Measurements from ENCODE around the gene UGCG. TPM values are rescaled to one million over a fixed set of nuclear protein-coding genes. Genes with fewer than 3 reads are reported as not detected.
A peak's percentile ranks its signal among the peaks of the same experiment; 100 is the strongest.

UGCG gene
- total and polyA plus RNA-seq, 9 of the 15 experiments (the other 6 are each of a cell fraction or from before 2014, with no cell fraction given), result 20.0 to 40.3 (median 29.2) TPM

- TF ChIP-seq HINFP (tag; conservative IDR thresholded peaks at IDR 0.05; ENCODE audit: low read depth) (no peak), NR3C1 (CRISPR knock-in tag; IDR thresholded peaks at IDR 0.05) (no peak), RFX5 (IDR thresholded peaks at IDR 0.05; ENCODE audit: low read depth, low read length) (no peak), RUNX1 (IDR thresholded peaks at IDR 0.05; ENCODE audit: low read depth) (peak; percentile 69), TSC22D4 (tag; IDR thresholded peaks at IDR 0.05) (no peak), SRSF9 (IDR thresholded peaks at IDR 0.05; ENCODE audit: borderline replicate concordance, low read depth, low read length) (no peak), ZBTB2 (IDR thresholded peaks at IDR 0.05) (no peak), TAF7 (tag; IDR thresholded peaks at IDR 0.05) (peak; percentile 35; the same call in 1 of the 2 replicates), MEF2A (IDR thresholded peaks at IDR 0.05; ENCODE audit: control insufficient read depth, low read depth, low read length) (no peak), DPF2 (IDR thresholded peaks at IDR 0.05) (no peak), HNRNPL (IDR thresholded peaks at IDR 0.05; ENCODE audit: low read depth, low read length) (peak; percentile 55; the same call in 1 of the 2 replicates), DIDO1 (tag; IDR thresholded peaks at IDR 0.05; ENCODE audit: low read depth) (no peak), ZNF140 (CRISPR knock-in tag; IDR thresholded peaks at IDR 0.05) (no peak), TRIM25 (IDR thresholded peaks at IDR 0.05; ENCODE audit: borderline replicate concordance) (no peak), ZFPM2 (CRISPR knock-in tag; IDR thresholded peaks at IDR 0.05) (no peak), SIN3A (IDR thresholded peaks at IDR 0.05; ENCODE audit: borderline replicate concordance in 2 of 2, control insufficient read depth in 1 of 2, low read depth in 2 of 2, low read length in 2 of 2) (no peak; a peak in 1 of 4 replicates), POLR2H (tag; IDR thresholded peaks at IDR 0.05; ENCODE audit: low read depth) (peak; percentile 83)
- TF ChIP-seq, protein P1, sequence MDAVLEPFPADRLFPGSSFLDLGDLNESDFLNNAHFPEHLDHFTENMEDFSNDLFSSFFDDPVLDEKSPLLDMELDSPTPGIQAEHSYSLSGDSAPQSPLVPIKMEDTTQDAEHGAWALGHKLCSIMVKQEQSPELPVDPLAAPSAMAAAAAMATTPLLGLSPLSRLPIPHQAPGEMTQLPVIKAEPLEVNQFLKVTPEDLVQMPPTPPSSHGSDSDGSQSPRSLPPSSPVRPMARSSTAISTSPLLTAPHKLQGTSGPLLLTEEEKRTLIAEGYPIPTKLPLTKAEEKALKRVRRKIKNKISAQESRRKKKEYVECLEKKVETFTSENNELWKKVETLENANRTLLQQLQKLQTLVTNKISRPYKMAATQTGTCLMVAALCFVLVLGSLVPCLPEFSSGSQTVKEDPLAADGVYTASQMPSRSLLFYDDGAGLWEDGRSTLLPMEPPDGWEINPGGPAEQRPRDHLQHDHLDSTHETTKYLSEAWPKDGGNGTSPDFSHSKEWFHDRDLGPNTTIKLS (IDR thresholded peaks at IDR 0.05; ENCODE audit: borderline replicate concordance, low read depth), result peak; percentile 74
- TF ChIP-seq, protein P2, sequence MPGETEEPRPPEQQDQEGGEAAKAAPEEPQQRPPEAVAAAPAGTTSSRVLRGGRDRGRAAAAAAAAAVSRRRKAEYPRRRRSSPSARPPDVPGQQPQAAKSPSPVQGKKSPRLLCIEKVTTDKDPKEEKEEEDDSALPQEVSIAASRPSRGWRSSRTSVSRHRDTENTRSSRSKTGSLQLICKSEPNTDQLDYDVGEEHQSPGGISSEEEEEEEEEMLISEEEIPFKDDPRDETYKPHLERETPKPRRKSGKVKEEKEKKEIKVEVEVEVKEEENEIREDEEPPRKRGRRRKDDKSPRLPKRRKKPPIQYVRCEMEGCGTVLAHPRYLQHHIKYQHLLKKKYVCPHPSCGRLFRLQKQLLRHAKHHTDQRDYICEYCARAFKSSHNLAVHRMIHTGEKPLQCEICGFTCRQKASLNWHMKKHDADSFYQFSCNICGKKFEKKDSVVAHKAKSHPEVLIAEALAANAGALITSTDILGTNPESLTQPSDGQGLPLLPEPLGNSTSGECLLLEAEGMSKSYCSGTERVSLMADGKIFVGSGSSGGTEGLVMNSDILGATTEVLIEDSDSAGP (CRISPR knock-in tag; IDR thresholded peaks at IDR 0.05), result no peak
Observed at GRCh38 chr9:111895996-111896941, at the start of gene UGCG (continued).
